Measurements from ENCODE around the gene DCAF11. TPM values are rescaled to one million over a fixed set of nuclear protein-coding genes. Genes with fewer than 3 reads are reported as not detected.

The DCAF11 gene
- total RNA-seq, 2 donors from 2014 or later, result 52.8 to 54.2 TPM

- Histone ChIP-seq H3K9me3 (no peaks in the 10 kb centered on the region), H3K36me3 (no peaks in the 10 kb centered on the region), H3K4me3 (no peak overlapping the region), H3K27ac (no peak overlapping the region), H3K4me1 (ENCODE audit: control insufficient read depth in 1 of 2, low read depth in 2 of 2) (peaks cover 0 to 10% of the 10 kb centered on the region in 2 donors), H3K27me3 (replicated peaks; ENCODE audit: insufficient read depth) (no peaks in the 10 kb centered on the region)
- TF ChIP-seq CTCF (IDR thresholded peaks at IDR 0.05), result no peak
- no peak for ATAC-seq (ENCODE audit: insufficient number of reproducible peaks, low FRiP score, low read depth)
- no peak for DNase-seq (ENCODE audit: low spot score)
Observed at GRCh38 chr14:24067133-24068082, 47.2 kb upstream of the DCAF11 start.

- Histone ChIP-seq H3K9me3 (no peaks in the 10 kb centered on the region), H3K4me3 (no peak overlapping the region), H3K4me1 (ENCODE audit: control insufficient read depth in 1 of 2, low read depth in 2 of 2) (peaks cover 0 to 16% of the 10 kb centered on the region in 2 donors), H3K27me3 (replicated peaks; ENCODE audit: insufficient read depth) (no peaks in the 10 kb centered on the region), H3K27ac (no peak overlapping the region), H3K36me3 (no peaks in the 10 kb centered on the region)
- ATAC-seq (ENCODE audit: insufficient number of reproducible peaks, low FRiP score, low read depth), result no peak
- no peak for TF ChIP-seq CTCF (IDR thresholded peaks at IDR 0.05)
- DNase-seq (ENCODE audit: low spot score), result no peak
Observed at GRCh38 chr14:24068711-24069410, 45.7 kb upstream of the DCAF11 start.

- DNase-seq (ENCODE audit: low spot score) (no peak), ATAC-seq (ENCODE audit: insufficient number of reproducible peaks, low FRiP score, low read depth) (no peak)
- Histone ChIP-seq H3K27me3 (replicated peaks; ENCODE audit: insufficient read depth) (no peaks in the 10 kb centered on the region), H3K36me3 (no peaks in the 10 kb centered on the region), H3K9me3 (no peaks in the 10 kb centered on the region), H3K27ac (no peak overlapping the region), H3K4me3 (no peak overlapping the region), H3K4me1 (ENCODE audit: control insufficient read depth in 1 of 2, low read depth in 2 of 2) (peaks cover 0 to 16% of the 10 kb centered on the region in 2 donors)
- TF ChIP-seq CTCF (IDR thresholded peaks at IDR 0.05), result no peak
Observed at GRCh38 chr14:24069411-24069735, 45.2 kb upstream of the DCAF11 start.

- Histone ChIP-seq H3K27ac (no peak overlapping the region), H3K27me3 (replicated peaks; ENCODE audit: insufficient read depth) (no peaks in the 10 kb centered on the region), H3K4me3 (no peak overlapping the region), H3K36me3 (no peaks in the 10 kb centered on the region), H3K9me3 (no peaks in the 10 kb centered on the region), H3K4me1 (ENCODE audit: control insufficient read depth in 1 of 2, low read depth in 2 of 2) (peaks cover 0 to 16% of the 10 kb centered on the region in 2 donors)
- TF ChIP-seq CTCF (IDR thresholded peaks at IDR 0.05), result no peak
- ATAC-seq (ENCODE audit: insufficient number of reproducible peaks, low FRiP score, low read depth) (no peak), DNase-seq (ENCODE audit: low spot score) (no peak)
Observed at GRCh38 chr14:24070285-24071143, 44.1 kb upstream of the DCAF11 start.

Measured in thoracic aorta (tissue), 2 donors.